Cerebellar cortex (tissue), 1 donor: ENCODE results near the gene NGEF.

Experiments used
- DNase-seq: peaks from one replicate; pipeline ENCODE4 v3.0.0-alpha.2; 2015; ENCODE audit warnings: low spot score

Gene NGEF

DNA sequence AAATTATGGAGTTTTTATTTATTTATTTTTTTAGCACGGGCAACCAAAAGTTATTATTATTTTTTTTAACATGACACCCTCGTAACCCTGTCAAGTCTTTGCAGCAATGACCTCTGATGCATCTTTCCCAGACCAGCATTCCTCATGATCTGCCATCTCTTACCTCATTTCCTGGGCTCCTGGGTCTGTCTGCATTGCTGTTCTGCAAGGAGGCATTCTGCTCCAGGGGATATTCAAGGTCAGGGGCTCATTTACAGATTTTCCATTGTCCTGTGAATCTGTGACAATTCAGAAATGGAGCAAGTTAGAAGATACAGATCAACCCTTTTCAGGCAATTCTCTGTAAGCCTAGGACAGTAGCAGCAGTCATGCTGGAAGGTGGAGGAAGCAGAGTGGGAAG is 43.0 kb downstream of the NGEF start:
- no peak for DNase-seq

DNA sequence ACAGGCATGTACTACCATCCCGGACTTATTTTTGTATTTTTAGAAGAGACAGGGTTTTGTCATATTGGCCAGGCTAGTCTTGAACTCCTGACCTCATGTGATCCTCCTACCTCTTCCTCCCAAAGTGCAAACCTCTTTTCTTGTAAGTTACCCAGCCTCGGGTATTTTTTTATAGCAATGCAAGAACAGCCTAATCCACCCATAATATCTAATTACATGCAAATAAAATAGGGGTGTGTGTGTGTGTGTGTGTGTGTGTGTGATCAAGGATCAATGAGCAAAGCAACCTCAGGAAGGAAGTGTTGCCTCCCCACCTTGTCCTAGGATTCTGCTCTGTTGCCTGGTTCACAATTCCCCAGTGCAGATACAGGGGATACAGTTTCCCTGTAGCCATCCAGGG is 45.6 kb downstream of the NGEF start:
- no peak for DNase-seq

DNA sequence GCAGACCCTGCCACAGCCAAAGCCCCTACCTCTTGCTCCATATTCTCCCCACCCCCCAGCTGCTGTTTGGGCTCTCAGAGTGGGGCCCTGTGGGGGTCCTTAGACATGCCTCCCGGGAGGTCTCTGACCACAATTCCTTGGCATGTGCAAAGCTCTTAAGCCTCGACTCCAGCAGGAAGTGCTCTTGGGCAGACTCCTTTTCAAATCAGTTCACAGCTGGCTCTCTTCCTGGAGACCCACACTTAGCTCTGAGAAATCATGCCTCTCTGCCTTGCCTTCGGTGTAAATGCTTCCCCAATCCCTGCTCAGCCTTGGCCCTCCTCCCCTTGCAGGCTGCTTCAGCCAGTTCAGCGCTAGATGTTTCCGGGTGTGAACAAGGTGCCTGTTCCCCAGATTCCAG is 46.9 kb downstream of the NGEF start:
- DNase-seq, result no peak

DNA sequence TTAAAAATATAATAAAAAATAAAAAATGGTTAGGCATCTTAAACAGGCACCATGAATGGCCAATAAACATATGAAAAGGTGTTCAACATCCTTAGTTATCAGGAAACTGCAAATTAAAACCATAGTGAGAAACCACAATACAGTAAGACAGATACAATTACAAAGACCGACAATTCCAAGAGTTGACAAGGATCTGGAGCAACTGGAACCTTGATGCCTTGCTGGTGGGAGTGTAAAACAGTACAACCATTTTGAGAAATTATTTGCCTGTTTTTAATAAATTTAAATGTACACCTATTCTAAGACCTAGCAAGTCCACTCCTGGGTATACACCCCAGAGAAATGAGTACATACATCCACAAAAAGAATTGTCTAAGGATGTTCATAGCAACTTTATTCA is 49.1 kb downstream of the NGEF start:
- no peak for DNase-seq

DNA sequence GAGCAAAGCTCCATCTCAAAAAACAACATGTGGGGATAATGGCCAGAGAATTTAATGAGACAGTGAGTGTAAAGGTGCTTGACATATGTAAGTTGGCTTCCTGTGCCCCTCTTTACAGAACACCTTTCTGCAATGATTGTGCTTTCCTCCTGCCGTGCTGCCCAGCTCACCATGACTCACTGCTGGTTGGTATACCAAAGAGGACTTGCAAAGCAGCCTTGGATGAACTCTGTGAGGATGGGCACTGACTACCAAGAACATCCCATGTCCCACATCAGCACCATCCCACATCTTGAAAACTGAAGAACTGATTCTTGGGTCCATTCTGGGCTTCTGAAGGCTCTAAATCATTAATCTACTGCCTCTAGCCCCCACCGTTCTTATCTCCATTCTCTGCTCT is 52.2 kb downstream of the NGEF start:
- DNase-seq, result no peak

DNA sequence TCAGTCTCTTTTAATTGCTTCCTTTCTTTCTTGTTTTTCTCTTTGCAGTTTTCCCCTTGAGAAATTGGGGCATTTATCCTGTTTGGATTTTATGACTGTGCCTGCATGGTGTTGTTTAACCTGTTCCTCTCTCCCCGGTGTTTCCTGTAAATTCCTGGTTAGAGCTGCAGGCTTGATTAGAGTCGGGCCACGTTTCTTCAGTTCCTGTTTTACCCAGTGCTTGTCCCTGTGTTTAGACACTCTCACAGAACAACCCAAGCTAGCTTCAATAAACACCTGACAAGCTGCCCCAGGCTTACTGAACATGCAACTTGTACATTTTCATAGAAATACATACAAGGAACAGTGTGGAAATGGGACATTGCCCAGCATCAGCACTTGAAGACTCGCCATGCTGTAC is 53.9 kb downstream of the NGEF start:
- DNase-seq, result no peak

DNA sequence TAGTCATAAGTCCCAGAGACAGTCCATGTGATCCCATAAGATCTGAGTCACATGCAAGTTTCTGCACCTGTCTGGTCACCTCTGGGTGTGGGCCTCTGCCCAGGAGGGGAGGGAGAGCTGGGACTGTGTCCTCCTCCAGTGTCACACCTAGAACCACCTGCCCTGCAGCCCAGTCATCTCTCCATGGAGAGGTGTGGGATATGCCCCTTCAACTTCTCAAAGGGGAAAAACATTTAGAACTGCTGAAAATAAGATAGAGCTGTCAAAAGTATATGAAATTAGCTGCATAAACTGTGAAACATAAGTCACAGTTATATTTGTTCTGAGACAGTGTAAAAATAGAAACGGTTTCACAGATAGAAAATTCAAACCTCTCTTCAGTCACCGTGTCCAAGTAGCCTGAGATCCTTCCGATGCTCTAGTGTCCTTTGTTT is 55.4 kb downstream of the NGEF start:
- DNase-seq, result no peak

DNA sequence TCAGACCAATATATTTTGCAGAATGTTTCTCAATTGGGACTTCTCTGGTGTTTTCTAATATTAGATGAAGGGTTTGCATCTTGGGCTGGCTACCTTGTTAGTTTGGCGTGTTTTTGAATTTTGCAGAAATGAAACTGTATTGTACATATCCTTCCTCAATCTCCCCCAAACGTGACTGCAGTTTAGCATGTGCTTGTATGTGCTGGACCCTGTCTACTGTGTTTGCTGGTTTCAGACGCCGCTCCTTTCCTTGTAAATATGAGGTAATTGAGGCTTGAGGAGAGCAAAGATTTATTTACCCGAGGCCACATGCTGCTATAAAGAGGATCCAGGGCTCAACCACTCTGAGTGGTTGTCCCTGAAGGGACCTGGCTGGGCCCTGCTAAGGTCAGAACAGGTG is 57.2 kb downstream of the NGEF start:
- no peak for DNase-seq

DNA sequence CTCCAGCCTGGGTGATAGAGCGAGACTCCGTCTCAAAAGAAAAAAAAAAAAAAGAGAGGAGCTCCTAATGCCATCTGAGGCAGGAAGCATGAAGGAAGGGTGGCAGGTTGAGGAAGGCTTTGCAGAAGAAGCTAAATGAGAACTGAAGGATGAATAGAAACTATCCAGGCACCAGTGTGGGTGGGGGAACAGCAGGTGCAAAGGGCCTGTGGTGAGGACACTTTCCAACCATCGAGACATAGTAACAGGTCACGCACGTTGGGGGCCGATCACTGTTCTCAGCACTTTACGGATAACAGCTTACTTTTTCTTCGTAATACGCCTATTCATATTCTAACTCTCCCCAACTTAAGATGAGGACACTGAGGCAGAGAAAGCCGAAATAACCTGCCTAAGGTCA is 58.4 kb downstream of the NGEF start:
- DNase-seq, result no peak

DNA sequence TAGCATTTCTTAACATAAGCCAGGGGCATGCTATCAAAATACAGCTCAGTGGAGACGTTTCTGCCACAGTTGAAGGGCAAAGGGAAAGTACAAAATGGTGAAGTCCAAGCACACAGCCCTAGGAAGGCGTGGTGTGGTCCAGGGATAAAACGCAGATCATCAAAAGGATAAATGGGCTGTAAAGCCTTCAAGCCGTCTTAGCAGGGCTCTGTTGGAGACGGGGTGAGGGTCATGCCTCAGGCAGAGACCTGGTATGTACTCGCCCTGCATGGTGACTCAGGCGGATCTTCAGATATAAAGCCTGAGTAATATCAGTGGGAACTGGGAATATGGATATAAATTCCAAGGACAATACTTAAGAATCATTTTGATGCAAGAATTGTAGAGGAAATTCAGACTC is 61.2 kb downstream of the NGEF start:
- DNase-seq, result no peak

DNA sequence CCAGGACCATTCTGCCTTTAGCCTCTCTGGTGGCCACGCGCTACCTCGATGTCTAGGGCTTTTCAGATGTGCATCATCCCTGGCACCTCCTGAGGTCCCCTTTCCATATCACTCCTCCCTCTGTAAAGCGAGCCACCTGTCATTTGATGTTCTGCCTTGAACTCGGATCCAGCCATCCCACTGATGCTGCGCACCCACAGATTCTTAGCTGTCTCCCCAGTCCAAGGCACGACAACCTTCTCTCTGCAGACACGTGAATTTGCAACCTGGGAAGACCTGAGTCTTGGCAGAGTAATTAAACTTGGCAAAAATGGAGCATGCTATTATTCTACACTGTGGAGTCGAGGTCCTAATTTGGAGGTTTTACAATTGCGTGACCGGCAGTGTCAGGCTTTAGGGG is 61.9 kb downstream of the NGEF start:
- no peak for DNase-seq

DNA sequence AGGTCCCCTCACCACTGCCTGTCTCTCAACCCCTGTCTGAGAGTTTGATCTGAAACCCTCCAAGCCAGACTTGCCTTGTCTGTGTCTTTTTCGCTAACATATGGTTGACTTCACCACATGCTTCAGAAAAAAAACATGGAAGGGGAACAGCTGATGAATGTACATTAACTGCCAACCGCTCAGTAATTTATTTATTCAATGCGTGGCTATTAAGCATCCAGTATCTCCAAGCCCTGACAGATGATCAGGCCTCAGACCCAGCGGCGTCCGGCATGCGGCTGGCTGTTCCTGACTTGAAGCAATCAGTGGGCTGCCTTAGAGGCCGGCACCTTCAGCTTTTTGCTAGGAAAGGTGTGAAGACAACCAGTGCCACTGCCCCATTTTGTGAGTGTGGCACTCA is 62.3 kb downstream of the NGEF start:
- DNase-seq, result no peak

DNA sequence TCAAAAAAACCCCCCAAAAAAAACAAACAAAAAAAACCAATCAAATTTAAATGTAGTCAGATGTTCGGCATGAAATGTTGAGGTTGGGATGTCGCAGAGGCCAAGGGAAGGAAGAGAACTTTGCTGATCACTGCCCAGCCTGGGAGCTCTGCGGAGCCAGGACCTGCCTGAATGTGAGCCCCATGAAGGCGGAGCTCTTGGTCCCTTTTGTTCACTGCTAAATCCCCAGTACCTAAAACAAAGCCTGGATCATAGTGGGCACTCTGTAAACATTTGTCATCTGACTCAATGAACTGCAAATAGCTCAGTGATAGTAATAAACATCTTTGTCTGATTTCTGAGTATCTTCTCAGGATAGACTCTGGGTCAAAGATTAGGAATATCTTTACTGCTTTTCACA is 64.0 kb downstream of the NGEF start:
- no peak for DNase-seq

DNA sequence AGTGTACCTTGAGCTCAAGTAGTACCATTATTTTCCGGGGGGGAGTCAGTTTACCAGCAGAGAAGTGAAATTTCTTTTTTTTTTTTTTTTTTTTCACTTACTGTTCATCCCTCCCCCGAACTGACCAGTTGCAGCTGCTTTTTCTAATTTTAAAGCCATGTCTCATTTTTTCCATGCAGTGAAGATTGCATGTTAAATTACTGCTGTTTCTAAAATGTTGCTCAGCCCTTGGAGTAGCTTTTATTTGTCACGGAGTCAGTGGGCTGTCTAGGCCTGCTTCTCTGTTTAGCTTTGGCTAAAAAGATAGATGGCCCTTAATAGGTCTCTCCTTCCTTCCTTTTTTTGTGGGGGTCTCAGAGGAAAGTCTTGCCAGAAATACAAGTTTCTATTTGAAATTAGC is 70.2 kb downstream of the NGEF start:
- DNase-seq, result no peak

DNA sequence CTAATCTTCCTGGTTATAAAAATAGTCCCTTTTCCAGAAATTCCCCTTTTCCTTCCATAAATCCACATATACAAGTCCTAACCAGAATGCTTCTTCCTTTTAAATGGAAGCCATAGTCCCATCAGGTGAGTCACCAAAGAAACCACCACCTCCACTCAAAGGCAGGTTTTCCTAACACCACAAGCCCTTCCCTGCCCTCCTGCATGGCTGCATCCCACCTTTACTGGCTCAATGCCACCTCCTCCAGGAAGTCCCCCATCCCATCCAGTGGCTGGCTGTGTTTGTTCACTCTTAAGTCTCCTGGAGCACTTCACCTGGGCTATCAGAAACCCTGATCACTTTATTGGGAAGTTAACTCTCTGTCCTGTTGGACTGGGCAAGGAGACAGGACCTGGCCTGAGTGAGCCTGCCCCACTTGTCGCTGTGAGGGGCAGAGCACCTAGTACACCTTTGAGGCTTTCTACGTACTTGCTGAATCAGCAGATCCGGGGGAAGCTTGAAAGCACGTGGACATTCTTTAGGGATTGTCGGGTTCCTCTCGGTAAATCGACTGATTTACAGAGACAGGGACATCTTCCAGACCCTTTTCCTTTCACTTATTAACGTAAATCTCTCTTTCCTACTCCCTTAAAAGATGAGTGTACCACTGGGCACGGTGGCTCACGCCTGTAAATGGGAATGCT is 71.0 kb downstream of the NGEF start:
- no peak for DNase-seq

DNA sequence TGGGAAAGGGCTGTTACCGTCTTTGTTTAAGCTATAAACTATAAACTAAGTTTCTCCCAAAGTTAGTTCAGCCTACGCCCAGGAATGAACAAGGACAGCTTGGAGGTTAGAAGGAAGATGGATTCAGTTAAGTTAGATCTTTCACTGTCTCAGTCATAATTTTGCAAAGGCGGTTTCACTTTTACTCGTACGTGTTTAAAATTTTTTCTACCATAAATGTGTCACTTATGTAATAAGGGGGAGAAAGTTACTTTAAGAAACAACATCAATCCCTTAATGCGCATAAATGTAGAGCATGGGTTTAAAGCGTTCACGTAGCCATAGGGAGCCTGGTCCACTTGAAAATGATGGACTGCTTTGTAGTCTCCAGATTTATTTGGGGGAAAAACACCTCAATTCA is 71.7 kb downstream of the NGEF start:
- DNase-seq, result no peak

DNA sequence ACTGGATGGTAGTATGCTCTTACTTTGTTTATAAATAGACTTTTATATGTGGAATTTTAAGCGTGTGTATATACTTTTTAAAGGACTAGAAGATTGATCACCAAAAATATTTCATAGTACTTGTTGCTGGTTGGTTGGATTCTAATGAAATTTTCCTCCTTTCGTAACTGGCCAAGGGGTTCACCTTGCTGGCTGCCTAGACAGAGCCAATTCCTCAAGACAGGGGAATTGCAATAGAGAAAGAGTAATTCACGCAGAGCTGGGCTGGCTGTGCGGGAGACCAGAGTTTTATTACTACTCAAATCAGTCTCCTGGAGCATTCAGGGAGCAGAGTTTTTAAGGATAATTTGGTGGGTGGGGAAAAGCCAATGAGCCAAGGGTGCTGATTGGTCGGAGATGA is 72.3 kb downstream of the NGEF start:
- no peak for DNase-seq

DNA sequence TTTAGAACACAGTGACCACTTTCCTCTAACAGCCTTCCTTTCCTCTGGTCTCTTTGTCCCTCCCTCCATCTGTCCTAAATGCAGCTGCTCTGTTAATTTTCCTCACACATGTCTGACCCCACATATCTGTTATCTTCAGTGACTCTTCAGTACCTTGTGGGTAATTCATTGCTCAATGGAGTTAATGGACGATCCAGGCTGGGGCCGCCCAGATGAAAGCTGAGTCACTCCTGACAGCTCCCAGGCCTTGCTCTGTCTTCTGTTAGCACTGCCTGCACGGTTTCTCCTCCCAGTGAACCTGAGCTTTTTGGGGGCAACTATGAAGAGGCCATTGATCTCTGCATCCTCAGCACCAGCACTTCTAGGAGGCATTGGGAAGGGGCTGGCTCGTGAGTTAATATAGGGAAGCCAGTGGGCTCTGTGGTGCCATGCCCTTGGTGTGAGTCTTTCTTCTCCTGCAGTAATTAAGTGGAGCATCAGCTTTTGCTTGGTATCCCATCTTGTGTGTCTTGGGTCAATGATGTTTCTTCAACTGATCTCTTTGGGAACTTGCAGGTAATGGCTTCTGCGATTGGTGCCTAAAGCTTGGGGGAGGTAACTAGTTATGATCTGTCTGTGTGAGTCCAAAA is 75.7 kb downstream of the NGEF start:
- no peak for DNase-seq

DNA sequence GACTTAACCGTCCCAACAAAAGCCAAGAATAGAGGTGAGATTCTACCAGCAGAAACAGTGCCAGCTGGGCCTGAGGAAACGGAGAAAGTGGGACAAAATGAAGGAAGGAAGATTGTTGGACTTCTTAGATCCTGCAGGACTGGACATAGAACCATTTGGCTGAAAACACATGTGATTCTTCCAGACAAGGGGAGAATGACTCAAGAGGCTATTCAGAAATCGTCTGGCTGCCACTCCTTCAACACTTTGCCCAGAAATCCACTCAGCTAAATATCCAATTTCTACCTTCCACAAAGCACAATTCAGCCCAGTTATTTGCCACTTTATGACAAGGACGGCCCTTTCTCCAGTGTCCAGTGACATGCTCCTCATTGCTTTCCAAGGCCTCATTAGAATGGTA is 81.4 kb downstream of the NGEF start:
- DNase-seq, result no peak

DNA sequence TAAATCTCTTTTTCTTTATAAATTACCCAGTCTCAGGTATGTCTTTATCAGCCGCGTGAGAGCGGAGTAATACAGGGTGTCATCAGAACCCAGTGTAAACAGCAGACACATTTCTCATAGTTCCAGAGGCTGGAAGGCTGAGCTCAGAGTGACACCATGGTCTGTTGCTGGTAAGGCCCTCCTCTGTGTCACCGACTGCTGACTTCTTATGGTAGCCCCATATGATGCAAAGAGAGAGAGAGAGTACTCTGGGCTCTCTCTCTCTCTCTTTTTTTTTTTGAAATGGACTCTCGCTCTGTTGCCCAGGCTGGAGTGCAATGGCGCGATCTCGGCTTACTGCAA is 83.0 kb downstream of the NGEF start:
- DNase-seq, result no peak

DNA sequence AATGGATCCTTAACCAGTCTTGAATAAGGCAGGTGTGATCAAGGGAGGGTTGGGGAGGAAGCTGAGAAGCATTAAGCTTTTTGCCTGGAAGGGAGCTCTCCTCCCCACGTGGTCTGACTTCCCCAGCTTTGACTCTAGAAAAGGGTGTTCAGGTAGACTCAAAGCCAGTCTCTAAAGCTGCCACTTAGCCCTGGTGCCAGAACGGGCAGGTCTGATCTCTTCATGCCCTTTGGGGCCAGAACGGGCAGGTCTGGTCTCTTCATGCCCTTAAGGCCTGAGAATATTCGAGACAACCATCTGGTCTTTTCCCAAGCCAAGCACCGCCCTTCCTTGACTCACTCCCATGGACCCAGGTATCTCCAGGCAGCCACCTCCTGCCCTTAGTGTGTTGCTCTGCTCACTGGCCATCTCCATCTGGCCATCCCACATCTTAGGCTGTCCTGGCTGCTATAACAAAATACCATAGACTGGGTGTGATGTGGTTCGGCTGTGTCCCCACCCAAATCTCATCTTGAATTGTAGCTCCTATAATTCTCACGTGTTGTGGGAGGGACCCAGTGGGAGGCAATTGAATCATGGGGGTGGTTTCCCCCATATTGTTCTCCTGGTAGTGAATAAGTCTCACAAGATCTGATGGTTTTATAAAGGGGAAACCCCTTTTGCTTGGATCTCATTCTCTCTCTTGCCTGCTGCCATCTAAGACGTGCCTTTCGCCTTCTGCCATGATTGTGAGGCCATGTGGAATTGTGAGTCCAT is 83.6 kb downstream of the NGEF start:
- no peak for DNase-seq

DNA sequence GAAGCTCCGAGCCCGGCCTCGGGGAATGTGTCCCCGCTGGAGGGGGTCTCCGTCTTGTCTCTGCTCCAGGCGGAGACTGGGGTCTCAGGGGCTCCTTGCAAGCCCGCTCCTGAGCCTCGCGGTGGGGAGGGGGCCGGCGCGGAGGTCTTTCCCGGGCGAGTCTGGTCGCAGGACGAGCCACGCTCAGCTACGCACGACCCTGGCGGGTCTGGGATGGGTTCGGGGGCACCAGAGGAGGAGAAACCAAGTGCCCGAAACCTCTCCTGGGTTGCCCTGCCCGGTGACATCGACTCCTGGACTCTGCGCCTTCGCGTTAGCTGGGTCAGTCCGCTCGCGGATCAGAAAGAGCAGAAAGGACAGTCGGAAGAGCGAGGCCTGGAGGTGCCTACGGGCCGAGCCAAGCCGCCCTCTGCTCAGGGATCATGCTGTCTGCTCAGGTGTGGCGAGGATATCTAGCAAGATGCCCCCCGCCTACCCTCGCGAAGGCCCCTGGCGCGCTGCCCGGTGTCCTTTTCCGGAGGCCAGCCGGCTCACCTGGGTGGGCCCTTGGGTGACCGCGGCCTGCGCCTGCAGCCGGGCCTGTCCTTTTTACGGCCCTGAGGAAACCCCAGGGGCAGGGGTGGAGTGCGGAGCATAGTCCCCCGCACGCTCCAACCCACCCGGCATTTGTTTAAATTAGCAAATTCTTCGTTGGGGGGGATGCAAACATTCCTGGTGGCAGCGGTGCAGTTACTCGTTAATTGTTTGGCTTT is 84.3 kb downstream of the NGEF start:
- DNase-seq, result no peak
